Measurements from ENCODE around the gene HOXD12.

GRCh38 chr2:176079831-176080539 lies 19.6 kb upstream of the HOXD12 start:
- no peak for TF ChIP-seq ZNF274 (IDR thresholded peaks at IDR 0.05; ENCODE audit: low read depth, low read length)
- no peak for TF ChIP-seq YY1 (IDR thresholded peaks at IDR 0.05; ENCODE audit: insufficient read depth, insufficient read length)
- no peak for TF ChIP-seq SUZ12 (IDR thresholded peaks at IDR 0.05; ENCODE audit: extremely low read depth, insufficient read depth, insufficient read length)

Measured in NT2/D1 (cell line).